ENCODE measurements around the gene ZNF532.

DNA sequence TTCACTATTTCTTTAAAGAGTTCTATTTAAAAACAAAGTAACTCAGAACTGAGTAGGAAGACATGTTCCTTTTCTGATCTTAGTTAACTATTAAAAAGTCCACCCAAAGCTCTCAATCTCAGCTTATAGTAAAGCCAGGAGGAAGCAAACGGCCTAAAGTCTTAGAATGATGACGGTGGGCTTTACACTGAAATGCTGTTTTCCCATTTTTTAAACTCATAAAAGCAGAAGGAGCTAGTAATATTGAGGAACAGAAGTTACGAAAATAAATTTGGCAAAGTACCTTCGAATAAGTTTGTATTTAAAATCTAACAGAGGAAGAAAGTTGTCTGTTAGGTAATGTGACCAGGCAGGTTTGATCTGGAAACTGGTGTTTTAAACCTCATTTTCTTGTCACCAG, 111.1 kb downstream of the ZNF532 start:
- TF ChIP-seq ATF7 (IDR thresholded peaks at IDR 0.05), result no peak
- TF ChIP-seq RNF2 (IDR thresholded peaks at IDR 0.05), result no peak
- no peak for TF ChIP-seq POLR2A (conservative IDR thresholded peaks at IDR 0.05)
- TF ChIP-seq JUND (IDR thresholded peaks at IDR 0.05; ENCODE audit: borderline replicate concordance, low read depth, low read length), result no peak
- TF ChIP-seq JUND (tag; IDR thresholded peaks at IDR 0.05; ENCODE audit: borderline replicate concordance, low read depth, low read length), result no peak
- TF ChIP-seq, protein P1, sequence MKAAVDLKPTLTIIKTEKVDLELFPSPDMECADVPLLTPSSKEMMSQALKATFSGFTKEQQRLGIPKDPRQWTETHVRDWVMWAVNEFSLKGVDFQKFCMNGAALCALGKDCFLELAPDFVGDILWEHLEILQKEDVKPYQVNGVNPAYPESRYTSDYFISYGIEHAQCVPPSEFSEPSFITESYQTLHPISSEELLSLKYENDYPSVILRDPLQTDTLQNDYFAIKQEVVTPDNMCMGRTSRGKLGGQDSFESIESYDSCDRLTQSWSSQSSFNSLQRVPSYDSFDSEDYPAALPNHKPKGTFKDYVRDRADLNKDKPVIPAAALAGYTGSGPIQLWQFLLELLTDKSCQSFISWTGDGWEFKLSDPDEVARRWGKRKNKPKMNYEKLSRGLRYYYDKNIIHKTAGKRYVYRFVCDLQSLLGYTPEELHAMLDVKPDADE (conservative IDR thresholded peaks at IDR 0.05; ENCODE audit: control insufficient read depth, low read depth, low read length), result no peak
- TF ChIP-seq SPI1 (IDR thresholded peaks at IDR 0.05; ENCODE audit: borderline replicate concordance, low read depth, low read length), result no peak
- TF ChIP-seq, protein P2, sequence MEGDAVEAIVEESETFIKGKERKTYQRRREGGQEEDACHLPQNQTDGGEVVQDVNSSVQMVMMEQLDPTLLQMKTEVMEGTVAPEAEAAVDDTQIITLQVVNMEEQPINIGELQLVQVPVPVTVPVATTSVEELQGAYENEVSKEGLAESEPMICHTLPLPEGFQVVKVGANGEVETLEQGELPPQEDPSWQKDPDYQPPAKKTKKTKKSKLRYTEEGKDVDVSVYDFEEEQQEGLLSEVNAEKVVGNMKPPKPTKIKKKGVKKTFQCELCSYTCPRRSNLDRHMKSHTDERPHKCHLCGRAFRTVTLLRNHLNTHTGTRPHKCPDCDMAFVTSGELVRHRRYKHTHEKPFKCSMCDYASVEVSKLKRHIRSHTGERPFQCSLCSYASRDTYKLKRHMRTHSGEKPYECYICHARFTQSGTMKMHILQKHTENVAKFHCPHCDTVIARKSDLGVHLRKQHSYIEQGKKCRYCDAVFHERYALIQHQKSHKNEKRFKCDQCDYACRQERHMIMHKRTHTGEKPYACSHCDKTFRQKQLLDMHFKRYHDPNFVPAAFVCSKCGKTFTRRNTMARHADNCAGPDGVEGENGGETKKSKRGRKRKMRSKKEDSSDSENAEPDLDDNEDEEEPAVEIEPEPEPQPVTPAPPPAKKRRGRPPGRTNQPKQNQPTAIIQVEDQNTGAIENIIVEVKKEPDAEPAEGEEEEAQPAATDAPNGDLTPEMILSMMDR (IDR thresholded peaks at IDR 0.05 in 2 of 3, conservative IDR thresholded peaks at IDR 0.05 in 1 of 3; ENCODE audit: insufficient read depth in 2 of 3, low read depth in 1 of 3, low read length in 3 of 3), result no peak
- no peak for TF ChIP-seq POLR2AphosphoS5 (IDR thresholded peaks at IDR 0.05; ENCODE audit: control insufficient read depth, insufficient read depth, low read depth, low read length)
- no peak for TF ChIP-seq JUNB (CRISPR knock-in tag; conservative IDR thresholded peaks at IDR 0.05)
- TF ChIP-seq, protein P3, sequence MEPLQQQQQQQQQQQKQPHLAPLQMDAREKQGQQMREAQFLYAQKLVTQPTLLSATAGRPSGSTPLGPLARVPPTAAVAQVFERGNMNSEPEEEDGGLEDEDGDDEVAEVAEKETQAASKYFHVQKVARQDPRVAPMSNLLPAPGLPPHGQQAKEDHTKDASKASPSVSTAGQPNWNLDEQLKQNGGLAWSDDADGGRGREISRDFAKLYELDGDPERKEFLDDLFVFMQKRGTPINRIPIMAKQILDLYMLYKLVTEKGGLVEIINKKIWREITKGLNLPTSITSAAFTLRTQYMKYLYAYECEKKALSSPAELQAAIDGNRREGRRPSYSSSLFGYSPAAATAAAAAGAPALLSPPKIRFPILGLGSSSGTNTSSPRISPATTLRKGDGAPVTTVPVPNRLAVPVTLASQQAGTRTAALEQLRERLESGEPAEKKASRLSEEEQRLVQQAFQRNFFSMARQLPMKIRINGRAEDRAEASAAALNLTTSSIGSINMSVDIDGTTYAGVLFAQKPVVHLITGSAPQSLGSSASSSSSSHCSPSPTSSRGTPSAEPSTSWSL (CRISPR knock-in tag; IDR thresholded peaks at IDR 0.05; ENCODE audit: borderline replicate concordance), result no peak
- no peak for TF ChIP-seq SIN3B (IDR thresholded peaks at IDR 0.05; ENCODE audit: low read depth)
- TF ChIP-seq ILF3 (IDR thresholded peaks at IDR 0.05; ENCODE audit: borderline replicate concordance), result no peak
- TF ChIP-seq CHD1 (IDR thresholded peaks at IDR 0.05; ENCODE audit: low read length), result no peak
- no peak for TF ChIP-seq FOS (IDR thresholded peaks at IDR 0.05; ENCODE audit: extremely low read depth, insufficient read length)
